HL-60 (cell line): ENCODE results near the gene TIMP2.
"Not testable (repeated sequence)": the region's sequence is repeated elsewhere in the genome, so short reads cannot be mapped to it uniquely, and the experiment has no call there.

Experiments
- DNase-seq, 2 experiments: peaks; one replicate each; pipeline ENCODE4 v3.0.0-alpha.2; 2010 to 2020; ENCODE audit warnings: low read depth in 1 of 2, low spot score in 1 of 2
- H3K27ac ChIP-seq: fragments of 250-450 bp; sonication (Bioruptor Pico); replicated peaks from 2 replicates; pipeline ENCODE4 v1.5.1; 2020; ENCODE audit warnings: mild to moderate bottlenecking, moderate library complexity
- H3K27me3 ChIP-seq: fragments of 250-450 bp; sonication (Bioruptor Pico); 2 replicates; pipeline ENCODE4 v1.5.1; 2021; ENCODE audit warnings: mild to moderate bottlenecking, moderate library complexity; ENCODE audit not compliant: insufficient read depth, poor library complexity, severe bottlenecking
- H3K4me3 ChIP-seq: replicated peaks from 2 replicates; pipeline ENCODE4 v1.5.1; 2011; ENCODE audit warnings: mild to moderate bottlenecking, control low read depth, low read length; ENCODE audit not compliant: insufficient read depth
- GABPA ChIP-seq: IDR thresholded peaks from 2 replicates; pipeline ENCODE4 v1.6.1; 2012; ENCODE audit warnings: low read depth
- POLR2AphosphoS5 ChIP-seq: IDR thresholded peaks from 2 replicates; pipeline ENCODE4 v1.6.1; 2012; ENCODE audit warnings: low read depth
- SPI1 ChIP-seq: IDR thresholded peaks from 2 replicates; pipeline ENCODE4 v1.6.1; 2012; ENCODE audit warnings: low read depth, mild to moderate bottlenecking, borderline replicate concordance
- TF ChIP-seq, protein P1 (sequence below): IDR thresholded peaks from one replicate; pipeline ENCODE4 v1.5.1; 2011; ENCODE audit warnings: low read length, control low read depth, inconsistent platforms; ENCODE audit not compliant: insufficient read depth
- TF ChIP-seq, protein P2 (sequence below): IDR thresholded peaks from 2 replicates; pipeline ENCODE4 v1.6.1; 2012; ENCODE audit warnings: low read depth; ENCODE audit not compliant: insufficient replicate concordance

TIMP2 gene

DNA sequence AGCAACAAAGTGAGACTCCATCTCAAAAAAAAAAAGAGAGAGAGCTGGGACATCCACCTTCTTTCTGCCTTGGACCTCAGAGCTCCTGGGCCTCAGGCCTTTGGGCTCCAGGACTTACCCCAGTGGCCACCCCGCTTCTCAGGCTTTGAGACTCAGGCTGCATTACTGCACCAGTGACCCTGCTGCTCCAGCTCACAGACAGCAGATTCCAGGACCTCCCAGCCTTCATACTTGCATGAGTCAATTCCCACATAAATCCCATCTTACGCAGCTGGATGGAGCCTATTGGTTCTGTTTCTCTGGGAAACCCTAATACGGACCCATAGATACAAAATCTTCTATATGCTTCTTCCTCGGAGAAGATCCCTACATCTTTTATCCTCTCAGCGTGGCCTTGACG lies 20.1 kb downstream of the TIMP2 start:
- TF ChIP-seq POLR2AphosphoS5, result no peak
- TF ChIP-seq SPI1, result no peak
- TF ChIP-seq GABPA, result no peak
- TF ChIP-seq, protein P1, sequence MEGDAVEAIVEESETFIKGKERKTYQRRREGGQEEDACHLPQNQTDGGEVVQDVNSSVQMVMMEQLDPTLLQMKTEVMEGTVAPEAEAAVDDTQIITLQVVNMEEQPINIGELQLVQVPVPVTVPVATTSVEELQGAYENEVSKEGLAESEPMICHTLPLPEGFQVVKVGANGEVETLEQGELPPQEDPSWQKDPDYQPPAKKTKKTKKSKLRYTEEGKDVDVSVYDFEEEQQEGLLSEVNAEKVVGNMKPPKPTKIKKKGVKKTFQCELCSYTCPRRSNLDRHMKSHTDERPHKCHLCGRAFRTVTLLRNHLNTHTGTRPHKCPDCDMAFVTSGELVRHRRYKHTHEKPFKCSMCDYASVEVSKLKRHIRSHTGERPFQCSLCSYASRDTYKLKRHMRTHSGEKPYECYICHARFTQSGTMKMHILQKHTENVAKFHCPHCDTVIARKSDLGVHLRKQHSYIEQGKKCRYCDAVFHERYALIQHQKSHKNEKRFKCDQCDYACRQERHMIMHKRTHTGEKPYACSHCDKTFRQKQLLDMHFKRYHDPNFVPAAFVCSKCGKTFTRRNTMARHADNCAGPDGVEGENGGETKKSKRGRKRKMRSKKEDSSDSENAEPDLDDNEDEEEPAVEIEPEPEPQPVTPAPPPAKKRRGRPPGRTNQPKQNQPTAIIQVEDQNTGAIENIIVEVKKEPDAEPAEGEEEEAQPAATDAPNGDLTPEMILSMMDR, result no peak
- TF ChIP-seq, protein P2, sequence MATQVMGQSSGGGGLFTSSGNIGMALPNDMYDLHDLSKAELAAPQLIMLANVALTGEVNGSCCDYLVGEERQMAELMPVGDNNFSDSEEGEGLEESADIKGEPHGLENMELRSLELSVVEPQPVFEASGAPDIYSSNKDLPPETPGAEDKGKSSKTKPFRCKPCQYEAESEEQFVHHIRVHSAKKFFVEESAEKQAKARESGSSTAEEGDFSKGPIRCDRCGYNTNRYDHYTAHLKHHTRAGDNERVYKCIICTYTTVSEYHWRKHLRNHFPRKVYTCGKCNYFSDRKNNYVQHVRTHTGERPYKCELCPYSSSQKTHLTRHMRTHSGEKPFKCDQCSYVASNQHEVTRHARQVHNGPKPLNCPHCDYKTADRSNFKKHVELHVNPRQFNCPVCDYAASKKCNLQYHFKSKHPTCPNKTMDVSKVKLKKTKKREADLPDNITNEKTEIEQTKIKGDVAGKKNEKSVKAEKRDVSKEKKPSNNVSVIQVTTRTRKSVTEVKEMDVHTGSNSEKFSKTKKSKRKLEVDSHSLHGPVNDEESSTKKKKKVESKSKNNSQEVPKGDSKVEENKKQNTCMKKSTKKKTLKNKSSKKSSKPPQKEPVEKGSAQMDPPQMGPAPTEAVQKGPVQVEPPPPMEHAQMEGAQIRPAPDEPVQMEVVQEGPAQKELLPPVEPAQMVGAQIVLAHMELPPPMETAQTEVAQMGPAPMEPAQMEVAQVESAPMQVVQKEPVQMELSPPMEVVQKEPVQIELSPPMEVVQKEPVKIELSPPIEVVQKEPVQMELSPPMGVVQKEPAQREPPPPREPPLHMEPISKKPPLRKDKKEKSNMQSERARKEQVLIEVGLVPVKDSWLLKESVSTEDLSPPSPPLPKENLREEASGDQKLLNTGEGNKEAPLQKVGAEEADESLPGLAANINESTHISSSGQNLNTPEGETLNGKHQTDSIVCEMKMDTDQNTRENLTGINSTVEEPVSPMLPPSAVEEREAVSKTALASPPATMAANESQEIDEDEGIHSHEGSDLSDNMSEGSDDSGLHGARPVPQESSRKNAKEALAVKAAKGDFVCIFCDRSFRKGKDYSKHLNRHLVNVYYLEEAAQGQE, result no peak
- DNase-seq, result no peak
- Histone ChIP-seq H3K27me3 (no peaks in the 10 kb centered on the region), H3K4me3 (no peak overlapping the region), H3K27ac (no peak overlapping the region)

DNA sequence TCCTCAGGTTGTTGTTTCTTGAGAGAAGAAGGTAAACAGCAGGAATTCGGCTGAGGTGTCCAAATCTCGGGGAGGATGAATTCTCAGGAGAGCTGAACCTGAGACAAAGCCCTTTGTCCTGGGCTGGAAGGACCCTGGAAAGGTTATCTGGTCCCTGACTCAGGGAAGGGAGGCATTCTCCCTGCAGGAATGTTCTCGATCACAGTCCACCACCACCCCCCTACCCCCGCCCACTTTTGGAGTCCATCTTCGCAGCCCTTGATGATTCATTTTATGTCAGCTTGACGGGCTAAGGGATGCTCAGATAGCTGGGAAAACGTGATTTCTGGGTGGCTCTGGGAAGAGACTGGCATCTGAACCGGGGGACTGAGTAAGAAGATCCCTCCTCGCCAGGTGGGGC lies 20.8 kb downstream of the TIMP2 start:
- Histone ChIP-seq H3K27ac (no peak overlapping the region), H3K27me3 (no peaks in the 10 kb centered on the region), H3K4me3 (no peak overlapping the region)
- TF ChIP-seq SPI1 (no peak), GABPA (no peak), POLR2AphosphoS5 (no peak)
- TF ChIP-seq, protein P1, result no peak
- TF ChIP-seq, protein P2, result no peak
- DNase-seq, result no peak

DNA sequence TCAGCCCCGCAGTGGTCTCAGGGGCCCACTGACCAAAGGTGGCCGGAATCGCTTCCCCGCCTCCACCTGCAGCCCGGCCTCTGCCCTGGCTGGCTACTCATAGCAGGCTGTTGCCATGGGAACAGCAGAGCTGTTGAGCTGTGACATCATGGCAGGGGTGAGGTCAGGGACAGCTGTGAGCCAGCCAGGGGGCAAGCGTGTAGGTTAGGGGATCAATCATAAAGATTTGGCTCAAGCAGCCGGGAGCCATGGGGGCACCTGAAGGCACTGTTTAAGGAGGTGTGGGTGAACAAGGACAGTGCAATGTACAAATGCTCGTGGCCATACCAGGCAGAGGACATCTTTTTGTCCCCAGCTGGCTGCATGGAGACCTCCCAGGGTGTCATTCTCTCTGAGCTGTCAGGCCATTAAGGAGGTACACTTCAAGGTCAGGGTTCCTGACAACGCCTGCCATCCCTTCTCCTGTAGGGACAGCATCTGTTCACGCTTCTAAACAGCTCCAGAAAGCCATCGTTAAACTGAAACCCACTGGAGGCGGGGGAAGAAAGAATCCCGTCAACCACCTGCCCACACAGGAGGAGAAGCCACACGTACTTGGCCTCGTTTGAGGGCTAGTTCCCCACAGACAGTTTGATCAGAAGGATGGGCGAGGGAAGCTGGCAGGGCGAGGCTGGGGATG lies 21.9 kb downstream of the TIMP2 start, which contains the start of gene CEP295NL:
TSS of gene CEP295NL (minus strand) at position 101 of the 679 bp plus-strand sequence. CDS start 1,373 bp downstream, outside the sequence.
- Histone ChIP-seq H3K27me3 (no peaks in the 10 kb centered on the region), H3K4me3 (no peak within 1 kb of the TSS), H3K27ac (no peak within 1 kb of the TSS)
- no peak for TF ChIP-seq POLR2AphosphoS5
- TF ChIP-seq, protein P1, result no peak
- no peak for TF ChIP-seq GABPA
- TF ChIP-seq SPI1, result no peak
- TF ChIP-seq, protein P2, result no peak
- DNase-seq, result no peak

DNA sequence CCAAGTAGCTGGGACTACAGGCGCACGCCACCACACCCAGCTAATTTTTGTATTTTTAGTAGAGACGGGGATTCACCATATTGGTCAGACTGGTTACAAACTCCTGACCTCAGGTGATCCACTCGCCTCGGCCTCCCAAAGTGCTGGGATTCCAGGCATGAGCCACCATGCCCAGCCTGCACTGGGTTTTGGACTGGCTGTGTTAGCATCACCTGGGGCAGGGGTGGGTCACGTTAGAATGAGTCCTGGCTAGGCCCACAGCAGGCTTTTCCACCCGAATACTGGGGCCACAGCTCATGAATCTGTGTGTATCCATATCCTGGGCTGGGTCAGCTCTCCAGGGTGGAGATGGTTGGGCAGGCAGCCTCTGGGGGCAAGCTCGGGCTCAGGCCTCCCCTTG lies 23.0 kb downstream of the TIMP2 start:
- not testable (repeated sequence) for H3K27ac ChIP-seq, H3K4me3 ChIP-seq, DNase-seq, H3K27me3 ChIP-seq
